Stimulated activated CD4-positive, alpha-beta T cell treated with anti-CD3 and anti-CD28 coated beads, Interleukin-4, amount 100 ng/mL, for 4 hours (primary cell): ENCODE results near the gene SND1.
A peak's percentile ranks its signal among the peaks of the same experiment; 100 is the strongest.

Source experiments
- DNase-seq, 2 experiments: peaks; one replicate each; pipeline ENCODE4 v3.0.0-alpha.2; 2020

Gene SND1

GRCh38 chr7:127776776-127777386 is 124.9 kb downstream of the SND1 start:
- DNase-seq, result no peak

- DNase-seq, result no peak
Observed at GRCh38 chr7:127780489-127780888, 128.5 kb downstream of the SND1 start.

GRCh38 chr7:127781081-127781480 is 129.1 kb downstream of the SND1 start:
- no peak for DNase-seq

GRCh38 chr7:127782075-127782474 is 130.1 kb downstream of the SND1 start:
- no peak for DNase-seq

GRCh38 chr7:127782654-127783559 is 130.9 kb downstream of the SND1 start:
- no peak for DNase-seq

DNA sequence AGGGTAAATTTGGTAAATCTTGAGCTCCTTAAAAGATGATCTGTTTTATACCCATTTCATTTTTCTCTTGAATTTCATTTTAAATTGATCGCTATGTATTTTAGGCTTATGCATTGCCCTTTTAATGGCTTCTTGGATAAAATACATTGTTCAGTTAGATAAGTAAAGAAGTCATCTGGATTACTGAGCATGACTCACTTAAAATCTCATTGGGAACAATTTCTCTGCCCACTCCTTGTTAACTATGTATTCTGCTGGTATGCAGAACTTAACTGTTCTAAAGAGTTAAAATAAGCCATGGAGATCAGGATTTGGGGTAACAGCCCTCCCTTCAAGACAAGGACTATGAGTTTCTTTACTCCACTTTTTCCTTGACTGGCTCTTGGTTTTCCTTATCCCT is 134.2 kb downstream of the SND1 start:
- no peak for DNase-seq

DNA sequence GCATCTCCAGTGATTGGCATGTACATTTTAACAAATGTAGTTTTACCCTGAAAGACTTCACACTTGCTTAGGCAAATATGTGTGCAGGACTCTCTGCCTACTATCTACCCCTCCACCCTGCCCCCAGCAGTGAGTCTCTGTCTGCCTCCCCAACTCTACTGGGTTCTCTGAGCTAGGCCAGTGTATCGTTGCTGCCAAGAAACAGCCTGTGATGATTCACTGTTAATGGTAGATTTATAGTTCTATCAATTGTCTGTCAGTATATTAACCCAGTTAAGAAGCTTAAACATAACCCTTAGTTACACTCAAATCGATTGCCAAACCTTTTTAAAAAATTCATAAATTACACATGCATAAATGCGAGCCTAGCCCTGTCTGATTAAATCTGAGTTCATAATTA is 137.0 kb downstream of the SND1 start:
- no peak for DNase-seq

- DNase-seq, result no peak
Observed at GRCh38 chr7:127791446-127792189, 139.6 kb downstream of the SND1 start.

DNA sequence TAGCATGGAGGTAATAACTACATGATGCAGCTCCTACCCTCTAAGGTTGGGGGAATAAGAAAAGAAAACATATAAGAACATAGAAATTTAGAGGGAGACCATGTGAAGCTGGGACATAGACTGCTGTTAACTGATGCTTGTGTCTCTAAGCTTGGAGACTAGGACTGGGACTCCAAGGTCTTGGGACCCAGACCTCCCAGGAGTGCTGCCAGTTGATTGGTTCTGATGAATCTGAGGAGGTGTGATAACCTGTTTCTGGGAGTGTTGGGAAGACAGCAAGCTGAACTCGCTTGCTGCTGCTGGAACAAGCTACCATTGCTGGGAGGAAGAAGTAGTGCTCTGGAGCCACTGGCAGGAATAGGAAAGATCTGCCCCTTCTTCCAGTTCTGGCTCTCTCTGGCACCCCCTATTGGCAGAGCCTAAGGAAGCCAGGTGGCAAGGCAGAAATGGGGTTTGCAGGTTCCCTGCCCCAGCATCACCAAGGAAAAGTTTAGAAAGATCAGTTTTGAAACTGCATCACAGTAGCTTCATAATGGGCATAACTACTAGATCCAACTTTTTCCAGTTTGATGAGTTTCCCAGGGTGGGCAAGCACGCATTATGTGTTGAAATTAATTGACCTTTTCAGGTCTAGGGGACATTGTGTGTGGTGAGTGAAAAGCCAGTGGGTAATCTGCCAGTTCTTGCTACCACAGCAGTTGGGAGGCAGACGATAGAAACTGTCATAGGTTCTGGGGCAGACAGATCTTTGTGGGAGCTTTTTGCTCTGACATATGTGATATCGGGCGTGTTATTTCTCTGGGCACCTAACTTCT is 140.7 kb downstream of the SND1 start:
- peak in 1 of 2 experiments; percentile 9 for DNase-seq

DNA sequence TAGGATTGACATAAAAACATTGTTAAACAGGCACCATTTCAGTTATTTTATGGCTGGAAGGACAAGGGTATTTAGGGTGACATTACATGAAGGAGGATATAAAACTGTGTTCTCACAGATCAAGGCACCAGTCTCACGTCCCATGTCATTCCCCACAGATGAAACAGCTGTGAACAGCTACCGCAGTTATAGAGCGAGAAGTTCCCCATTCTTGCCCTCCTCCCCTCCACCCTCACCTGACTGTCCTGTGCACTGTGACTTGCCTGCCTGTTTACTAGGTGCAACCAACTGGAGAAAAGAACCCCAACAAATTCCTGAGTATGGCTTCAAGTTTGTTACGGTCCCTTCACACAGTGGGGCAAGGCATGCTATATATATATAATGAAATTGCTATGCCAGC is 141.6 kb downstream of the SND1 start:
- DNase-seq, result no peak

GRCh38 chr7:127794136-127794535 is 142.1 kb downstream of the SND1 start:
- no peak for DNase-seq

DNA sequence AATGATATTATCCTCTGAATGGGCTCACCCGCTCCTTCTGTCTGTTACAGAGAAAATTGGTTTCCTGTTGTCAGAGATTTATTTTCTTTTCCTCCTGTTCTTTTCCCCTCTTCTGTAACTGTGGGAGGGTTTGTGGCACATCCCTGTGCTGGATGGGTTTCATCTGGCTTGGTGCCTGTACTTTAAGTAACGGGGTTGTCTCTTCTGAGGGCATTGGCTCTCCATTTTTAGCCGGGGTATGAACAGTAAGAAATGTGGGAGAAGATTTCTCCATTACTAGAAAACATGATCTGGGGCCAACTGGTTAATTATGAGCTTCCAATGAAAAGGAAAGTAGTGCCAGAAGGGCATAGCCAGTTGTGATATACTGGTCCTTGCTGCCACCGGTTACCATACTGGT is 142.6 kb downstream of the SND1 start:
- no peak for DNase-seq

DNA sequence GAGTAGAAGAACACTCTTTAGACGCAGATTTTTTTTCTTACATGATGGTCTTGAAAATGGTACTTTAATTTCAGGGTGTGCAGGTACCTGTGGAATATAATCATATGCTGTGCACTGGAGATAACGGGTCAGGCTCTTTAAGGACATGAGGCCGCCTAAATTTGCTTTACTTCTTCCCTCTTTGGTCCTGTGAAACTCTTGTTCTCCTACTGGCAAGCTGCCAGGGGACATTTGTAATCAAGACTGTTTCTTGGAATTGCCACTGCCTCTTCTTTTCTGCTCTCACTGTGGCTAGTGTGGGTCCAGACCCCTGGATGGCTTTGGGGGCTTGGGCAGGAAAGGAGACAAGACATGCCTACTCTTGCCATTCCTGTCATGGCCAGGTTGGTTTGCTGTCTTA is 146.0 kb downstream of the SND1 start:
- no peak for DNase-seq

DNA sequence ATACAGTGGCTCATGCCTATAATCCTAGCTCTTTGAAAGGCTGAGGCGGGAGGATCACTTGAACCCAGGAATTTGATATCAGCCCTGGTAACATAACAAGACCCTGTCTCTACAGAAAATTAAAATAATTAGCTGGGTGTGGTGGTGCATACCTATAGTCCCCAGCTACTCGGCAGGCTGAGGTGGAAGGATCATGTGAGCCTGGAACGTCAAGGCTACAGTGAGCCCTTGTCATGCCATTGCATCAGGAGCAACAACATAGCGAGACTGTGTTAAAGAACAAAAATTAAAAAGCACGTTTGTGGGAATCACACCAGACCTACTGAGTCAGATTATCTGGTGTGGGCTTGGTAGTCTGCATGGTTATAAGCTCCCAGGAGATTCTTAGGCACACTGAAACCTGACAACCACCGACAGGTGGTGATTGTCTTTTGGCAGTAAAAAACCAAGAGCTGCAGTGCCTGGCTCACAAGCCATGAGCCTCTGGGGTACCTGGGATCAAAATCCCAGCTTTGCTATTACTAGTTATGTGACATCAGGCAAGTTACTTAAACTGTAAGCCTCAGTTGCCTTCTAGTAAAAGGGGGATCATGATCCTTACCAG is 146.9 kb downstream of the SND1 start:
- DNase-seq, result no peak

- no peak for DNase-seq
Observed at GRCh38 chr7:127799535-127800305, 147.7 kb downstream of the SND1 start.

GRCh38 chr7:127802845-127803244 is 150.9 kb downstream of the SND1 start:
- no peak for DNase-seq

GRCh38 chr7:127803626-127804025 is 151.6 kb downstream of the SND1 start:
- no peak for DNase-seq

DNA sequence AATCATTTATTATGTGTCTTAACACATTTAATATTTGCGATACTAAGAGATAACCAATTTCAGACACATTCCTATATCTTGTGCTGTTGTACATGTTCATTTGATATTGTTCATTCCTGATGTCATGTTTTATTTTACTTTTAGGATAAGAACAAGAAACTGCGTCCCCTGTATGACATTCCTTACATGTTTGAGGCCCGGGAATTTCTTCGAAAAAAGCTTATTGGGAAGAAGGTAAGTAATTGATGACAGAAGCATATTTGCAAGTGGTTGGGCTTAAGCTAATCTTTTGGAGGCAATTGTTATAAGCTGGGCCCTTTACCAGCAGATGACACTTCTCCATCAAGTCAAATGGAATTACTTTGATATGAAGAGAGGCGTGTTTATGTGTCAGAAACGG is 155.3 kb downstream of the SND1 start:
- DNase-seq, result no peak

- DNase-seq, result no peak
Observed at GRCh38 chr7:127807829-127808228, 155.8 kb downstream of the SND1 start.

DNA sequence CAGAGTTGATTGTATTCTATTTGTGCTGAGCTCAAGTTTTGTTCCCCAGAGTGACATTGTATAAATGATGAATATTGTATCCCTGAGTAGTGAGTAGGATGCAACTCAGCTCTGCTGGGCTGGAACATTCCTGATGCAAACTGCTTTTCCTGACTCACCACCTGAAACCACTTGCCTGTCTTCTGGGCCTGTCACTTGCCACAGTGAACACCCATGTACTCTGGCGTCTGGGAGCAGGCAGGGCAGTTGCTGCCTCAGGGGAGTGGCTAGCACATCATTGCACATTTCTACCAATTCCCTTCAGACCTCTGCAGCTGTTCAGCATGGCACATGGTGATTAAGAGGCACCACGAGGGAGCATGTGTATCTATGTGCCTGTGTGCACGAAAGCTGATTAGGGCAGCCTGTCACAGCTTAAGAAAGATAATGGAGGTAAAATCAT is 157.3 kb downstream of the SND1 start:
- DNase-seq, result no peak

GRCh38 chr7:127810113-127810512 is 158.1 kb downstream of the SND1 start:
- no peak for DNase-seq
